NCI-H1417 treated with DMSO at 0.1 percent for 48 hours (cell line): Measurements from ENCODE around the gene GPAT3.
A peak's percentile ranks its signal among the peaks of the same experiment; 100 is the strongest.
"Not testable (repeated sequence)": the region's sequence is repeated elsewhere in the genome, so short reads cannot be mapped to it uniquely, and the experiment has no call there.

ENCODE experiments used
- DNase-seq: peaks from one replicate; lab custom pipeline; 2025; lab: John Stamatoyannopoulos, UW

Gene GPAT3

GRCh38 chr4:83535520-83536361 is at the start of gene GPAT3:
GPAT3 (plus strand) TSS chr4:83536108; CDS start chr4:83536623, 515 bp downstream.
- DNase-seq, result no peak

DNA sequence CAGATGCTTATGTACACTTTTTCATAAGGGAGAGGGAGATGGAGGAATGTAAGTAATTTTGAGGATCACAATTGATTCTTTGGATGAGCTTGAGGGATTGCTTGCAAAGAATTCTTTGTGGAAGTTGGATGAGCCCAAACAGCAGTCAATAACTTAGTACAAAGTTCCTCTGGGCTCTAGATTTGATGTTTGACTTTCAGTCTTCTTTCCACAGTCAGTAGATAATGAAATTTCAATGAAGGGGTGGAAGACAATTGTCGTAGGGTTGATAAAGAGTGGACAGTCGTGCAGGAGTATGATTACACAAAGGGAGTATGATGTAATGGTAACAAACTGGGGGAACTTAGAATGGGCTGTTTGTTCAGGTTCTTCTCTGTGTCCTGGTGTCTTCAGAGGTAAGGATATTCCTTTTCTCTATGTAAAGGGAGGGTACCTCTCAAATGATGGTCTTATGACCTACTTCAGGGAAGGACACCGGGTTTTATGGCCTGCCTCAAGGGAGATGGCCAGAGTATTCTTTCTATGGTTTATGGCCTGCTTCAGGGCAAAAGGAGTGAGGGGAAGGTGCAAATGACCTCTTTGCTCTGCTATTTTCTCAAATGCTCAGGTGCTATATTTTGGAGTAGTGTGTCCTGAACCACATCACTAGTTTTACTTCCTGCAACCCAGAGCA is 49.3 kb upstream of the GPAT3 start:
- DNase-seq, result no peak

DNA sequence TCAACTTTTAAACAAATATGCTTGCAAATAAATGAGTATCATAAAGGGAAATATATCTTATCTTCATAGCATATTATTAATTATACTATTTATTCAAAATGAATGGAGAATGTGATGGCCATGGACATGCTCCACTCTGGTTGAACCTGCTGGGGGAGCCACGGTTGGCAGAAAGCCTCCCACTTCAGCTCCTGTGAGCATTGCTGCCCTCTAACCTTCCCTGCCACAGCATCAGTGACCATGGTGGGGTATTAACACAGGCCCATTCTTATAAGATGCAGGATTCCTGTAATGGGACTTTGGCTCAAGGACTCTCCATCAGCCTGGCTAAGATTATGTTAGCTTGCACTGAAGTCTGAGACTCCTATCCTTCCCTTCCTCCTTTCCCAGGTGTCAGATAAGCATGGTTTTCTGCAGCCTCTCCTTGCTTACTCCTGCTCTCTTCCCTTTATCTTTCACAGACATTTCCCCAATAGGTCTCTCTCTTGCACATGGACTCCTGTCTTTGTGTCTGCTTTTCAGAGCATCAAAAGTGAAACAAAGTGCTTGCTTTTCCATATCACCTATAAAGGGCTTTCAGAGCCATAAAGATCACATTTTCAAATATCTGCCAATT is 46.1 kb upstream of the GPAT3 start:
- DNase-seq, result no peak

- no peak for DNase-seq
Observed at GRCh38 chr4:83490876-83491450, 44.9 kb upstream of the GPAT3 start.

DNA sequence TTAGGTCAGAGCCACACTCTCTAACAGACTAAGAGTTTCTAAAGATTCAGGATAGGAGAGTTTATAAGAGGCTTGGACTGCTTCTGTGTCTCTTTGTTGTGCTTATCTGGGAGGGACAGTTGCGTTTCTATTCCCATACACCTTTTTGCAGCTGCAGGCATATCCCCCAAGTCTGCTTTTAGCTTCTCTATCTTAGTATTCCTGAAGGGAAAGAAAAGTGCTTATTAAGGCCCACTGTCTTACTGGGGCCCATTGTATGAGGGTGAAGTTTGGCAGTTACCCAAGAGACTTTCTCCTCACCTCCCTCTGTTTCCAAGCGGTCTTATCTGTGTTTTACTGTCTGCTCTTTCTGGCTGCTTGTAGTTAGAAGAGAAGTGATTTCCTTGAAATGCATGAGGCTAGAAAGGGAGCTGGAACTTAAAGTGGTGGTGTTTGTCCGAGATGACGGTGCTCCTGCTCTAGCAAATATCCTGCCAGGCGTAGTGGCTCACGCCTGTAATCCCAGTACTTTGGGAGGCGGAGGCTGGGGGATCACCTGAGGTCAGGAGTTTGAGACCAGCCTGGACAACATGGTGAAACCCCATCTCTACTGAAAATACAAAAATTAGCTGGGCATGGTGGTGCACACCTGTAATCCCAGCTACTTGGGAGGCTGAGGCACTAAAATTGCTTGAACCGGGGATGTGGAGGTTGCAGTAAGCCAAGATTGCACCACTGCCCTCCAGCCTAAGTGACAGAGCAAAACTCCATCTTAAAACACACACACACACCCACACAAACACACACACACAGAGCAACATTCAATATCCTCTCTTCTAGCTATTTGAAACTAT is 39.6 kb upstream of the GPAT3 start:
- not testable (repeated sequence) for DNase-seq

- no peak for DNase-seq
Observed at GRCh38 chr4:83498187-83498586, 37.7 kb upstream of the GPAT3 start.

DNA sequence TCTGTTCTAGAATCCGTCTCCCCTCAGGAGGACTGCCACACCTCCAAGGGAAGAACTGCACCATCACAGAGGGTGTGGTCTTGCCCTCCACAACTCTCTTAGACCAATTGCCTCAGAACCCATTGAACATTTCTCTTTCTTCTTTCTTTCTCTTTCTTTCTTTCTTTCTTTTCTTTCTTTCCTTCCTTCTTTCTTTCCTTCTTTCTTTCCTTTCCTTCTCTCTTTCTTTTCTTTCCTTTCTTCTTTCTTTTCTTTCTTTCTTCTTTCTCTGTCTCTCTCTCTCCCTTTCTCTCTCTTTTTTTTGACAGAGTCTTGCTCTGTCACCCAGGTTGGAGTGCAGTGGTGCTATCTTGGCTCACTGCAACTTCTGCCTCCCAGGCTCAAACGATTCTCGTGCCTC is 34.2 kb upstream of the GPAT3 start:
- not testable (repeated sequence) for DNase-seq

GRCh38 chr4:83503974-83504373 is 31.9 kb upstream of the GPAT3 start:
- DNase-seq, result no peak

GRCh38 chr4:83504503-83504902 is 31.4 kb upstream of the GPAT3 start:
- DNase-seq, result no peak

GRCh38 chr4:83504996-83505395 is 30.9 kb upstream of the GPAT3 start:
- no peak for DNase-seq

- not testable (repeated sequence) for DNase-seq
Observed at GRCh38 chr4:83509156-83509585, 26.7 kb upstream of the GPAT3 start.

DNA sequence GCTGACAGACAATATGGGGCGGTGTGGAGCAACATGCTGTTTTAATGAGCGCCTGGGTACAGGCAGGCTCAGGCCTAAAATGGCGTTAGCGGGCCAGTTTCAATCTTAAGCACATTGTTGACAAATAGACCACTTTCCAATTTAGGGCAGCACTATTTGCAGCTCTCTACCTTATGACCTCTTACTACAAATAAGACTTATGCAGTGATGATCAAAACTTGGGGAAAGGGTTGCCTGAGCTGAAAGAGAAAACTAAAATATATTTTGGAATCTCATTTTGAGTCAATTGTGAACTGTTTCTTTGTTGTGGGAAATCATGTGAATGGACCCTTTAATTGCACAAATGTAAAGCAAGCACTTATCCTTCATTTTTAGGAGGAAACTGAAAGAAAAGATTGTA is 25.5 kb upstream of the GPAT3 start:
- no peak for DNase-seq

DNA sequence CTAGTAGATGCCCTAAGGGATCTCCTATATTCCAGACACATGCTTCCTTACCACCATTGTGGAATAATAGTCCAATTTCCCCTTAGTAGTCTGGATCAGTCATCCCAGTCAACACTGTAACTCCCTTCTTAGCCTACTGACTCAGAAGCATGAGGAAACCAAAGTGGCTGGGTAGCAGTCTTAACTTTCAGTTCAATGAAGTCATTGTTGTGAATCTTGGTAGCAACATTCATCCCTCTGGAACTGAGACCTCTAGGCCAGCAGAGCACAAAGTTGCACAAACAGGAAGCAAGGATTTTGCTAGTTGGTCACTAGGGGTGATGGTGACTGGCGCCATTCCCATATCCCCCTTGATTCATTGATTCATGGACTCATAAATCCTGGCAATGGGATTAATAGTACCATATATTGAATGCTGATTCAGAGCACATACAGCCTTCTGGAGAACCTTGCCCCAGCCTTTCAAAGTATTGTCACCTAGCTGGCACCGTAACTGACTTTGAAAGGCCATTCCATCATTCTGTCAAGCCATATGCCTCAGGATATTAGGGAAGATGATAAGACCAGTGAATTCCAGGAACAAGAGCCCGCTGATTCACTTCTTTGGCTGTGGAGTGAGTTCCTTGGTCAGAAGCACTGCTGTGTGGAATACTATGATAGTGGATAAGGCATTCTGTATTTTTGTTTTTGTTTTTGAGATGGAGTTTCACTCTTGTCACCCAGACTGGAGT is 19.7 kb upstream of the GPAT3 start:
- no peak for DNase-seq

DNA sequence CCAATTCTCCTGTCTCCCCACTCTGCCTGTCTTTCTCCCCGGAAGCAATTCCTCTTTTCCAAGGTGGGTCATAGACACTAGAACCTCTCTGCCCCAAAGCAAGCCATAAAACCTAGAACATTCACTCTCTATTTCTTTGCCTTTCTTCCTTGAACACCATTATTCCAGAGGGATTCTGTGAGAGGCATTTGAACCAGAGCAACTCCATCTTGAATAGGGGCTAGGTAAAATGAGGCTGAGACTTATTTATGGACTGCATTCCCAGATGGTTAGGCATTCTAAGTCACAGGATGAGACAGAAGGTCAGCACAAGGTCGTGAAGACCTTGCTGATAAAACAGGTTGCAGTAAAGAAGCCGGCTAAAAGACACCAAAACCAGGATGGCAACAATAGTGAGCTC is 13.7 kb upstream of the GPAT3 start:
- no peak for DNase-seq

- DNase-seq, result no peak
Observed at GRCh38 chr4:83527671-83528070, 8.2 kb upstream of the GPAT3 start.

DNA sequence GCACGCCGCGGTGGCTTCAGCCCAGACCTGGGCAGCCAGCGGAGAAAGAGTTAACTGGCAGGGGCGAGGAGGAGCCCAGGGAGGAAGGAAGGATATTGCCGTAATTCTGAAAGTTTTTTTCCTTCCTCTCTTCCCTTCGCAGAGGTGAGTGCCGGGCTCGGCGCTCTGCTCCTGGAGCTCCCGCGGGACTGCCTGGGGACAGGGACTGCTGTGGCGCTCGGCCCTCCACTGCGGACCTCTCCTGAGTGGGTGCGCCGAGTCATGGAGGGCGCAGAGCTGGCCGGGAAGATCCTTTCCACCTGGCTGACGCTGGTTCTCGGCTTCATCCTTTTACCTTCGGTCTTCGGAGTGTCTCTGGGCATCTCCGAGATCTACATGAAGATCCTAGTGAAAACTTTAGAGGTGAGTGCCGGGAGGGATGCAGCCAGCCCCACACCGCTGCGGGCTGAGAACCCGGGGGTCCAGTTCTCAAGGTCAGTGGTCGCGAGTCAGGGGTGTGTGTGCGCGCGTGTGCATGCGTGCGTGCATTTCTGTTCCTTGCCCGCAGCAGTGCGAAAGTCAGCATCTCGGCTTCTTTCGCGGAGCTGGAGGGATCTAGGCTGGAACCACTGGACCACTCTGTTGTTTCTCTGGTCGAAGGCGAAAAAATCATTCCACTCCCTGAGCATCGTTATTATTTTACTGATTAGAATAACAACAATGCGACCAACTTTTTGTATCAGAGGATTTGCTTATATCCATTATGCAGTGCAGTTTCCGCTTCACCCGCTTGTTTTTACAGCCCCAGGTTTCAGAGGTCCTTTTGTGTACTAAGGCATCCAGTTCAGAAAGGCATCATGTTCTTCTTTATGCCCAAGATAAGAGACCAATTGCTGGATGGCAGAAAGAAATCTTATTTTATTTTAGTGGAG is 709 bp downstream of the GPAT3 start:
- DNase-seq, result no peak

DNA sequence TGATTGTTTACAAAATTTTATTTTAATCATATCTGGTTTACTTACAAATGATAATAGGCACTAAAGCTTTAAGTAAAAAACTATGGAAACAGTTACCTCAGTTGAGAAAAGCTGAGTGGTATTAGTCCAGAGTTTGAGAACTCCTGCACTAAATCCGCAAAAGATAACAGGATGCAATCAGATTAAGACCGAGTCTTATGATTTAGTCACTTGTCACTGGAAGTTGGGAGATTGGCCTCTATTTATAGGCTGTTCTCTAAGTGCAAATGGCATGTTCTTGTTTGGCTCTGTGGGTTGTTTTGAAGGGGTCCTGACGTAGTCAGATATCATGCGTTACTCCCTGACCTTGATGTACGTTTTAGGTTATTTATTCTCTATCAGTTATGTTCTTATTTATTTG is 6.3 kb downstream of the GPAT3 start:
- no peak for DNase-seq

- DNase-seq, result no peak
Observed at GRCh38 chr4:83546786-83547185, 10.9 kb downstream of the GPAT3 start.

DNA sequence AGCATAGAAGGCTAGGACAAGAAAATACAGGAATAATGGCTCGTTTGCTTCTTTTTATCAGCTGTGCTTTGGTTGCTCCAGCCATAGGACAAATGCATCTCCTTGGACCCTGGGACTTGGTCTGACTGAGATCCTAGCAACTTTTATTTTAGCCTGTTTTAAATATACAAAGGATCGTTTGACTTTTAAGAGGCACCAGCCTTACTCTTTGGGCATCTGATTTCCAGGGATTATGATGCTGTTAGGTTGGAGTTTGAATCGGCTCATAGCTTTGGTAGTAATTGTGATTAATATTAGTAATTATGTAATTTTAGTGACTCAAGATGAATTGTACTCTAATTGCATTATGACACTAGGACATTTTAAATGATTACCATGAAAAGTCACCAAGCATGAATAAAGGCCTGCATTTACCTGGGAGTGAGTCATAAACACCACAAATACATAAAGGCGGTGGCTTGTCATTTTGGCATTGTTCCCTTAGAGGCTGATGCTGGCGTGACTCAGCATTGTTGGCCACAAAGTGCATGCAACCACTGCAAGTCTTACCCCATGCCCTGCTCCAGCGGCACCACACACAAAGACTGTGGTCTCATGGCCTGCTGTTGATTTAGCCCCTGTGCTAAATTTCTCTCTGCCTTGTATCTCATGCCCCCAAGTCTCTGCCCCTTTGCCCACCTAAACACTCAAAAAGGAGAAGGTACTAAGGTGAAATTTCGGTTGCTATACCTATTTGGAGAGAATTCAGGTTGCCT is 12.4 kb downstream of the GPAT3 start:
- DNase-seq, result peak; percentile 67
